Measurements from ENCODE around the gene SELP. TPM values are rescaled to one million over a fixed set of nuclear protein-coding genes. Genes with fewer than 3 reads are reported as not detected.

The SELP gene
- total RNA-seq, 1 donor from 2014 or later, result 7.4 TPM

DNA sequence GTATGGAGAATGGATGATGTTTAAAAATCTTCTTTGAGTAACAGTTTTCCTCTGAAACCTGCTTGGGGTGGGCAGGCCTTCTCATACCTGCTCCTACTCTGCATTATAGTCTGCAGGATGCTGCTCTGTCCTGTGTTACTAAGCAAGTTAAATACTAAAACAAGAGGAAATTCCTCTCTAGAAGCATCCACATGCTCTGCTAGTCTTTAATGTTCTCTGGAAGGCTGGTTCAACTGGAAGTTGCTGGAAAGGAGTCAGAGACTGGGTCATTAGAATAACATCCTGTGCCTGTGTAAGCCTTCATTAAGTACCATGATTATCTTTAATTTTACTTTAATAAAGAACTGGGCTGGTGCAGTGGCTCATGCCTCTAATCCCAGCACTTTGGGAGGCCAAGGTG lies 5.8 kb downstream of the SELP start:
- no peak for ATAC-seq
- intact Hi-C loops (cut with micrococcal nuclease), result no loop called here
- DNase-seq, result no peak

DNA sequence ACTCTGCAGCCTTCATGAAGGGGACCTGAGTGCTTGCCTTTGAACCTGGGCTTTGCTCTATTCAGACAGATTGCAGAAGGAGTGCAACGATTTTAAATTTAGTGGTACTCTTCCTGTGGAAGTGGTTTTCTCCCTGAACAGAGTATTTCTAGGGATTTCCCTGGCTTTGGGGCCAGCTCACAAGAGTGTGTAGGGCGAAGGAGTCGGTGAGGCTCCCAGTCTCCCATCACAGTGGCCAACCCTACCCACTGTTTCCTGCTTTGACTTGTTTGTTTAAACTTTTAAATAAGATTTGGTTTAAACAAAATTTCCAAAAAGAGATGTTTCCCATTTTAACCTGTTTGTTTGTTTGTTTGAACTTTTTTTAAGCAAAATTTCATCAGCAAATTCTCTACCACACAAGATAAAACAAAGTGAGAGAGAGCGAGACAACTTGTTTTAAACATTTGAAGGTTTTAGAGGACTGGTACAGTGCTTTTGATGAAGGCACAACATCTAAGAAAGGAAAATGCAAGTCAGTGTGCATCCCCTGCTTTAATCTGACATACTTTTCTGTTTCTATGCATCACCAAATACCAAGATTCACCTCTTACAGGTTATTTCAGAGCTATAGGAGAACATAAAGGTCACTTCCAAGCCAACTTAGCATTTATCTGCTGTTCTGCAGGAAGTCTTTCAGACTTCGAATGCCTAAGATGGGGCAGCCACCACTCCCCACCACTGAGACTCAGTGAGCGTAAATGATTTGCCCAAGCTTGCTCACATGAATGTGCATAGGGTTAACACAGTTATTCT lies 6.6 kb downstream of the SELP start:
- intact Hi-C loops (cut with micrococcal nuclease), result no loop called here
- ATAC-seq (no peak), DNase-seq (no peak)

DNA sequence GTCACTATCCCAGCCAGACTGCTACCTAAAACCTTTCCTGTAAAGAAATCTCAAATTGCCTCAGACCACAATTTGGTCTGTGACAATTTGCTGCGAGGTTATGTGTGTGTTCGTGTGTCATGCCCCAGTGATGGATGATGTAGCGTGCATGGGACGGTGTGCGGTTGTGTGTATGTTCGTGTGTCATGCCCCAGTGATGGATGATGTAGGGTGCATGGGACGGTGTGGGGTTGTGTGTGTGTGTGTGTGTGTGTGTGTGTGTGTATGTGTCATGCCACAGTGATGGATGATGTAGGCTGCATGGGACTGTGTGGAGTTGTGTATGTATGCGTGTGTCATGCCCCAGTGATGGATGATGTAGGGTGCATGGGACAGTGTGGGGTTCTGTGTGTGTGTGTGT lies 9.4 kb downstream of the SELP start:
- intact Hi-C loops (cut with micrococcal nuclease), result no loop called here
- ATAC-seq (no peak), DNase-seq (no peak)

DNA sequence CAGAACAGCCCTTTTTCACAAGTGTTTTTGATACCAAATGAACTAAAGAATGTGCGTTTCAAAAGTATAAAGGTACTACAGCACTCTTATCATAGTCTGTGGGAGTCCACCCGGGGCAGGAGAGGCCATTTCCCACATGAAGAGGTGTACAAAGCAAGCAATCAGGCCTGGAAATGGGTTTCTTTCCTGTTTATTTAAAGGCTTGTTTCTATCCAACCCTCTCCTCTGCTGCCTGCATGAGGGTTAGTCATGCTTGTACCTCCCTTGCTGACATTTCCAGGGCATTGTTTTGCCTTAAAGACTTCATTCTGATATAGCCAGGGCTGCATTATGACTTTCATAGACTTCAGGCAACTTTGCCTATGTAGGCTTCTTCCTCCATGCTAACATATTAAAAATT lies 11.6 kb downstream of the SELP start:
- no peak for DNase-seq
- intact Hi-C loops (cut with micrococcal nuclease), result no loop called here
- ATAC-seq, result no peak

DNA sequence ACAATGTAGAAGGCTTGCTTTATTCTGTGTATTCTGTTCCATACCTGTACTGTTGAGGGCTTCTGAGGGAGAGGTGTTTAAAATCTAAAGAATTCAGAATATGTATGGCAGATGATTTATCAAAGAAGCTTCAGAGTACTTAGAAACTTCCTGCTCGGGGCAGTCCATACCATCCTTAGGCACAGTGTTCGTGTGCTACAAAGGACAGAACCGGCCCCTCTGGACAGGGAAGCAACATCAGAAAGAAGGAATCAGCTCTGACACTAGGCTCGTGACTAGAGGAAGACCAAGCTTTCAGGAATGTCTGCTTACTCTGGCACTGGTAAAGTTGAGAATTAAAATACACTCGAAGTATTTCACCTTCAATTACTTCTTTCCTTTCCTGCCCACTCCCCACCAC lies 14.1 kb downstream of the SELP start:
- no peak for ATAC-seq
- DNase-seq, result no peak
- intact Hi-C loops (cut with micrococcal nuclease), result no loop called here

DNA sequence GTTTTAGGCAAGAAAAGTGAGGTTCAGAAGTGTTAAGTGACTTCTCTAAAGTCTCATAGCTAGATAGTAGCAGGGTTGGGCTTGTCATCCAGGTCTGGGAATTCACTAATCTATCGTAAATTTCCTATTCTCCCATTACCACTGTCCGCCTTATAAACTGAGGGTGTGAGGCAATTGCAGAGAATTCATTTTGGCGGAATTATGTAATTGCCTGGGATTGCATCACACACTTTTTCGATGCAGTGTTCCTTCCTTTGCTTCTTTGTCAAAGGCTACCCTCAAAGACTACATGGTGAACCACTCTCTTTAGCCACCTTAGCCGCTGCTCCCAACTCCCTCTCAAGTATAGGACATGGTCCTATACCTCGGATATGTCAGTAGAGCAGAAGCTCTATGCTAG lies 19.1 kb downstream of the SELP start:
- intact Hi-C loops (cut with micrococcal nuclease), result no loop called here
- no peak for ATAC-seq
- DNase-seq, result no peak

DNA sequence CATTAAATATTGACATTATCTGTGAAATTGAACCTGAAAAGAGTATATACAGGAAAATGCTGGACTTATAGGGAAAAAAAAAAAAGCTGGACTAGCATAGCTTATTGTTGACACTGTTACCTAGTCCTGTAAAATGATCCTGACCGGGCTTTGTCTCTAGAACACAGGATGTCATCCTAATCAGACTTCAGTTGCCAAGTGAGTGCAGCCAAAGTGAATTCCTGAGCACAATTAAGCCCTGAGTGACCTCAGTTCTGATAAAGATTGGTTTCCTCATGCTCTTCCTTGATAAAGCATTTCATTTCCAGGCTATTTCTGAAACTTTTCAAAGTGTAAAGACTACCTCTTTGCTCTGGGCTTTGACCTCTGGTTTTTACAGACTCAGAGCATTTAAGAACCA lies 19.8 kb downstream of the SELP start:
- intact Hi-C loops (cut with micrococcal nuclease), result no loop called here
- peak; percentile 96 for ATAC-seq
- no peak for DNase-seq

DNA sequence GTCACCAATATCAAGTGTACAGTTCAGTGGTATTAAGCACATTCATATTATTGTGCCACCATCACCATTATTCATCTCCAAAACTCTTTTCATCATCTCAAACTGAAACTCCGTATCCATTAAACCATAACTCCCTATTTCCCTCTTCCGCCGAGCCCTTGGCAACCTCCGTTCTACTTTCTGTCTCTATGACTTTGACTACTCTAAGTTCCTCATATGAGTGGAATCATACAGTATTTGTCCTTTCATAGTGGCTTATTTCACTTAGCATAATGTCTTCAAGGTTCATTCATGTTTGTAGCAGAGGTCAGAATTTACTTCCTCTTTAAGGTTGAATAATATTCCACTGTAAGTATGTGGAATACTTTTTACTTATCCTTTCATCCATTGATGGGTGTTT lies 21.7 kb downstream of the SELP start:
- no peak for DNase-seq
- intact Hi-C loops (cut with micrococcal nuclease), result no loop called here
- ATAC-seq, result no peak

DNA sequence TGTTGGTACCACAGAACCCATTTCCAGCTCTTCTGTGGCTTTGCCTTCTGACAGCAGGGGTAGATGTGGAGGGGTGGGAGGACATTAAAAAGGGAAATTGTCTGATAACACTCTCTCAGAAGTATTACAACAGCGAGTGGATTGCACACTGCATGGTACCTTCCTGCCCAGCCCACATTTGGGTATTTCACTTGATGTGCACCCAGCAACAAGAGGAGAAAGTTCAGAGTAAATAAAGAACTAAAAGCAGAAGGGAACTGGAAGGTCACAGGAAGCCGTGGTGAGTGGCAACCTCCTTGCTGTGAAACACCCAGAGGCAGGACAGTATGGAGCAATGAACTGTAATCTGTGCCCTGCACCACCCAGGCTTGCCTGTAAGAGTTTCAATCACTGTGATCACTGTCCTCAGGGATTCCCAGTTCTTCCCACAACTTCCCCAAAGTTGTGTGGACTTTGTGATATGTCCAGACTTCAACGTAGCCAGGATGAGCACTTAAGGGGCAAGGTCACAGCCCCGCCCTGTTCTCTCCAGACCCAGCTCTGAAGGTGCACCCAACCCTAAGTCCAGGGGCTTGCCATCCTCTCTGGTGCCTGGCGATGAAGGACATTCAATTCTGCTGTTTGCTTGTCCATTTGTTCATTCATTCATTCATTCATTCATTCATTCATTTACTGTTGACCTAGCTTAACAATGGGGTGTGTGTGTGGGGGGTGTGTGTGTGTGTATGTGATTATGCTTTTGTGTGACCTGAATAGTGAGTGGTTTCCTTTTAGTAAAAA lies 25.0 kb downstream of the SELP start:
- no peak for DNase-seq
- peak; percentile 58 for ATAC-seq
- intact Hi-C loops (cut with micrococcal nuclease), result no loop called here

DNA sequence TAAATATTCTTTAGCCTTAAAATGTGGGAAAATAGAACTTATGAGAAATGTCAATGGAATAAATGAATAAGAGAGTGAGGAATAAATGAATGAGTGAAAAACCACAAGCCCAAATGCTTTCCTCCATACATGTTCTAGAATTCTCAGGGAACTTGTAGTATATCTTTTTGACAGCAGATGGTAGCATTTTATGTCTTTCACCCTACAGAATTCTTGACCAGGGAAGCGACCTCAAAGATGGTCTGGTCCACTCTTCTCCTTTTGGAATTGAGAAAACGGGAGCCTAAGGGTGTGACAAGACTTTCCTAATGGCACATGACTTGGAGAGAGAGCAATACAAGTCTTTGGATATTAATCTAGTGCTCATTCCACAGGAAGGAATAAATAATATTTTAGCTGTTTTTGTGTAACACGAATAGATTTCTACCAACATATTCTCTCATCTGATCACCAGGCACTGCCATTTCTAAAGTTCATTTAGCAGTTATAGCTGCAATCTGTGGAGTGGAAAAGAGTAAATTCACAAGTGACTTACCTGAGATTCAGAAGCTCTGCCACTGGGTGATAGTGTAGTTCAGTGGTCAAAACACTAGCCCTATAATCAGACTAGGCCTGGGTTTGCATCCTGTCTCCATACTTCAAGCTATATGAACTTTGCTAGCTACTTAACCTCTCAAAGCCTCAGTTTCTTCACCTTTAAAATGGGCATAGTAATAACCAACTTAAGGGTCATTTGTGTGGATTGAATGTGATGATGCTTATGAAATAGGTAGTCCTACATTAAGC lies 28.6 kb downstream of the SELP start:
- DNase-seq (no peak), ATAC-seq (peak; percentile 40)
- intact Hi-C loops (cut with micrococcal nuclease), result no loop called here

DNA sequence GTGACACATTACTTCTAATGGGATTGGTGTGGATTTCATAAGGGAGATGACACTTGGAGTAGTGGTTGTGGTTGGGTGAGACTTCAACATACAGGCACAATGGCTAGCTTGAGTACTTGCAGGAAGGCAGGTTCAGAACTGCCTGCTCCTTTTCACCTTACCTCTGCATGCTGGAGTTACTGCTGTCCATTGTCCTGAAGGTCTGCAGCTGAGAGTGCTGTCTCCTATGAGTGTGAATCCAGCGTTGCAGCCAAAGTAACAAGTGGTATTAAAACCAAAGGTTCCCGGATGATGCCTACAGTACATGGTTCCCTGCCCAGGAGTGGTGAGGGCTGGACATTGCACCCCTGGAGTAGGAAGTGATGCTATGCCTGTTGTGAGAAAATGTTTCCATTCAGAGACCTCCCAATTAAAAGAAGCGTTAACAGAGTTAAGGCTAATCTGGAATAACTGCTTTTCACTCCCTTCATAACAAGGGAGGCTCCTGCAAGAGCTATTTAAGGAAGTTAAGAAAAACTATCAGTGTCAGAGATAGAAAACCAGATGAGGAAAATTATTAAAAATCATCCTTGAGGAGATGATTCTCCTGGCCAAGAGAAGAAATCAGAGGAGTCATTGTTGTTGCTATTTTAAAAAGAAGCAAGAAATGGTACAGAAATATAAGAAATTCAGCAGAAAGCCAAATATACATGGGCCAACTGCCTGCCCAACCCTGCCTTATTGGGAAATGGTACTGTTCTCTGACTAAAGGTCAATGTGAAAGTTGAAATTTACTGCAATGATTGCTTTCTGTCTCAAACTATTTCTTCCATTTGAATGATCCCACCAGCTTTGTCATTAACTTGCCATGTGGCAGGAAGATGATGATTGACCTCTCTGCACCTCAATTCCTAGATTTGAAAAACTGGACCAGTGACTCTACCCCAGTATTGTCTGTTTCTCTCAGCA lies 33.9 kb downstream of the SELP start:
- ATAC-seq, result no peak
- intact Hi-C loops (cut with micrococcal nuclease), result loop anchor here (5.0 kb wide), 1 partner anchor 116 kb away; the partner anchor contains the start of gene SELL
- no peak for DNase-seq

DNA sequence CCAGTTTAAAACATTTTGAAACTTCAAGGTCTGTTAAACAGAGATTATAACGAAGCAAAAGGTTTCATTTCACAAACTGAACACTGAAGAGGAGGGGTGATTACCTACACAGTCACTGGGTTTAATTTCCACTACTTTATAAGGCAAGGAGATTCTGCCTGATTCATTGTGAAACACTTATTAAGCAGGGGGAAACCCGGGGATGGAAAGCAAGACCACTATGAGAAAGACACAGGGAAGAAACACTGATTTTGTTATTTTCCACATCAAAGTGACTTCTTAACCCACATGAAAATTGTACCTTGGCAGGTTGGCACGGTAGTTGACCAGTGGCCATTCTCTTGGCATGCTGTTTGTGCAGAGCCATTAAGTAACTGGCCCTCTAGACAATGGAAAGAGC lies 35.5 kb downstream of the SELP start:
- no peak for DNase-seq
- ATAC-seq, result no peak
- intact Hi-C loops (cut with micrococcal nuclease), result no loop called here

DNA sequence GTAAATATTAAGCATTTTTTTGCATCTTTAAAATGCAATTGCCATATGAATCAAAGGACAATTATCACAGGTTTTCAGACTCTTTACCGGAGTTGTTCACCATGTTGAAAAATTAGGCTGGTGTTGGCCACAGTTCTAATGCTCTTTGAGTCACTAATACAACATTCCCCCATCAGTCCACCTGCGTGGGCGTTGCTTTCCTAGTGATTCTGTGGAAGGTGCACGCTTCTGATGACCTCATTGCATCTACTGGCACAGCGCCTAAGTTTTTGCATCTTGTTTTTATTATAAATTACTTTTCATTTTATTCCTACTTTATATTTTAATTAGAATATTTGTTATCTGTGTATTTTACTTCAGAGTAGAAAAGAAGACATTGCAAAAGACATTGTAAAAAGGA lies 39.0 kb downstream of the SELP start:
- no peak for ATAC-seq
- intact Hi-C loops (cut with micrococcal nuclease), result no loop called here
- no peak for DNase-seq

DNA sequence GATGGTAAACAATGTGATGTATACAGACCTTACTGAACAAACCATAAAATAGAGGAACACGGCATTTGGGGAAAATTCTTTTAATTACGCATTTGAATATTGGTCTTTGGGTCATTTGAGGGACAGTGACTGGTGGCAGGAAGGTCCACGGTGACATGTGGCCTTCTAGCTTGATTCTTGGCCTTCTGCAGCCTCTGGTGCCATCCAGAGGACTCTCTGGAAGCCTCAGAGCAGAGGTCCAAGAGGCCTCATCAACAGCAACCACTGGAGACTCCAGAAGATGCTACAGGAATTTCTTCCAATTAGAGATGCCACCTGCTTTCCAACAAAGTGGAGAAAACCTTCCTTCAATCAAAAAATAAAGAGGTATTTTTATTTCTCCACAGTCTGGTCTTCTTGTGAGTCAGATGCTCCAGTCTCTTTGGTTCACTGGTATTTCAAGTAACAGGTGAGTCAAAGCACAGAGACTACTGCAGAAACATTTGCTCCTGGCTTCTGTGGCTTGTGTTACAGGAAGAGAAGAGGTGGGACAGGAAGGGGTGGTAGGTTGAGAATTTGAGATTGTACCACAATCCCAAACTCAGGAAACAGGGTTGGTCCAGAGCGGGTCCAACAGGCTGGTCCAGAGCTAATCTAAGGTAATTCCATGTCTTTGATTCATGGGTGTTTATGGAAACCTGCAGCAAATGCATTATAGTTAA lies 41.0 kb downstream of the SELP start:
- ATAC-seq, result no peak
- intact Hi-C loops (cut with micrococcal nuclease), result no loop called here
- DNase-seq, result no peak

DNA sequence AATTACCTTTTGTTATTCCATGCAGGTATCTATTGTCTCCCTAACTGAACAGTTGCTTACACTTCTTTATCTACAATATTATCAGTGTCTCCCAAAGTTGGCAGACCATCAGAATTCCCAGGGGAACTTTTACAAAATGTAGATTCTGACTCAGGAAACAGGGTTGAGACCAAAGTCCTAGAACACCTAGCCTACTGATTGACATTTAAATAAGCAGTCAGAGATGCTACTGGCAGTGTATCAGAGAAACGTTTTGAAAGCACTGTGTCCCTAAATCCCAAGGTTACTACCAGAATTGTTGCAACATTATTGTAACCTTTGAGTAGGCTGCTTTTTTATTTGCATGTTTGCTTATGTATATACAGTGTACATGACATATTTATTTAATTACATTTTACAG lies 41.8 kb downstream of the SELP start:
- intact Hi-C loops (cut with micrococcal nuclease), result no loop called here
- ATAC-seq, result no peak
- DNase-seq, result no peak

DNA sequence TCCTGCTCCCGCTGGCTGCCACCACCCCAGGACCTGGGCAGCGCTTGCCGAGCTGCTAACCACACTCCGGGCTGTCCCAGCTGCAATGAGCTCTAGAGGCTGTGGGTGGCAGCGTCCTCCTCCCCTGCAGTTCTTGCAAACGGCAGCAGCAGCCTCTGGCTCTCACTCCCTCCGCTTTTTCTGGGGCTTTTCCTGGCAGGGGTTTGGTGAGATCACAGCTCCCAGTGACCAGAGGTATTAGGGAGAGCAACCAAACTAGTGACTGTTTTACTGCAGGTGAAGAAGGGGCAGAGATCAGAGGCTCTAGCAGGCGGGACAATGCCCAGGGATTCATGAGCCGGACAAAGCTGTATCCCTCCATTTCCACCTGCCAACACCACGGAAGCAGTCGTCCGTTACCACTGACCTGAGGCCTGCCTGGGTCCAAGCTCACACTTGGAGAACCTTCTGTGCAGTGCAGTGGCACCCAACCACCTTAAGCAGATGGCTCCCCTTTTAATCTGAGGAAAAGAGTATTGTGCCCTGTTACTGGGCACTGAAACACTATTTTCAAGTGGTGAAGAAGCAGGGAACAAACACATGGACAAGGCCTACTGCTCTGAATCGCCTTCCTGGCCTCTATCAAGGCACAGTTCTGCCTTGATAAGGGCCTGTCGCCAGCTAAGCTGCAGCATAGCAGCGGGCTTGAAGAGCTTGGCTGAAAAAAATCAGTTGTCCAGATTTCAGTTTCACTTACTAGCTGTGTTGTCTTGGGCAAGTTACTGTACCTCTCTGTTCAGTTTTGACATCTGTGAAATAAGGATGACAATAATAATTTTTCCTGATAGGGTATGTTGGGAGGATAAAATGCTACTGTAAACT lies 43.3 kb downstream of the SELP start, which contains the start of gene F5:
TSS of gene F5 (minus strand) at position 87 of the 861 bp plus-strand sequence. CDS start 95 bp downstream, outside the sequence.
- peak; percentile 99 for ATAC-seq
- DNase-seq, result peak; percentile 84
- intact Hi-C loops (cut with micrococcal nuclease), result no loop called here

DNA sequence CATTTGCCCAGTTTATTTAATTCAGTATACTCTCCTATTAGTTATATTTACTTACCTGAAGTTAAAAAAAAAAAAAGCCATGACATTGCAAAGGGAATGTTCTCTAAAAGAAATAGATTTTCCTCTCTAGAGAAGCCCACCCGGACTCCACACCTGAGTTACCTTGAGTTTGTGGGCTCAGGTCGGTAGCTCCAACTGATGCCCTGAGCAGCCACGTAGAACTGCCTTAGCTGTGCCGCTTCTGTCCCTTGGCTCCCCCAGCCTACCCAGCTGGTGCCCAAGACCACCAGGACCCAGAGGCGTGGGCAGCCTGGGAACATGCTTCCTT lies 43.9 kb downstream of the SELP start:
- intact Hi-C loops (cut with micrococcal nuclease), result no loop called here
- no peak for ATAC-seq
- DNase-seq, result no peak

Measured in left ventricle myocardium superior (tissue), 1 donor.